C4-2B (cell line): Measurements from ENCODE around the gene TECRL.

ENCODE experiments used
- CTCF ChIP-seq: fragments of 450-650 bp; conservative IDR thresholded peaks from 2 replicates; pipeline ENCODE4 v1.5.1; 2017; ENCODE audit warnings: mild to moderate bottlenecking
- ZFX ChIP-seq: fragments of 450-650 bp; IDR thresholded peaks from 2 replicates; pipeline ENCODE4 v1.6.1; 2017

DNA sequence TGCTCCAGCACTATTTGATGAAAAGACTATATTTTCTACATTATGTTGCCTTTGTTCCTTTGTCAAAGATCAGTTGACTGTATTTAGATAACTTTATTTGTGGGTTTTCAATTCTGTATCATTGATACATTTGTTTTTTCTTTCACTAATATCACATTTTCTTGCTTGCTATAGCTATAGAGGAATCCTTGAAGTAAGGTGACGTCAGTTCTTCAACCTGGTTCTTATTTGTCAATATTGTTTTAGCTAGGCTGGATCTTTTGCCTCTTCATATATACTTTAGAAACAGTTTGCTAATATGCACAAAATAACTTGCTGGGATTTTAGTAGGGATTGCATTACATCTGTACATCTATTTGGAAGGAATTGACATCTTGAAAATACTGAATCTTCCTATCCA lies 21.0 kb downstream of the TECRL start:
- TF ChIP-seq CTCF (no peak), ZFX (no peak)
